Astrocyte of the spinal cord (primary cell): ENCODE measurements around the gene PDZD2.

Experiments
- DNase-seq: peaks from one replicate; pipeline ENCODE4 v3.0.0; 2011; ENCODE audit warnings: low read depth, low spot score
- H3K4me3 ChIP-seq: 2 replicates; pipeline ENCODE4 v1.5.1; 2011; ENCODE audit warnings: low read depth, mild to moderate bottlenecking, low read length, moderate library complexity
- in situ Hi-C: cut with HindIII; loops from 2 replicates; pipeline ENCODE4 v1.10.0; 2017; ENCODE audit warnings: low sequenced_read_pairs
- TF ChIP-seq, protein P1 (sequence below): IDR thresholded peaks from 2 replicates; pipeline ENCODE4 v1.5.1; 2012; ENCODE audit warnings: low read depth, mild to moderate bottlenecking, low read length, inconsistent platforms

Gene PDZD2

DNA sequence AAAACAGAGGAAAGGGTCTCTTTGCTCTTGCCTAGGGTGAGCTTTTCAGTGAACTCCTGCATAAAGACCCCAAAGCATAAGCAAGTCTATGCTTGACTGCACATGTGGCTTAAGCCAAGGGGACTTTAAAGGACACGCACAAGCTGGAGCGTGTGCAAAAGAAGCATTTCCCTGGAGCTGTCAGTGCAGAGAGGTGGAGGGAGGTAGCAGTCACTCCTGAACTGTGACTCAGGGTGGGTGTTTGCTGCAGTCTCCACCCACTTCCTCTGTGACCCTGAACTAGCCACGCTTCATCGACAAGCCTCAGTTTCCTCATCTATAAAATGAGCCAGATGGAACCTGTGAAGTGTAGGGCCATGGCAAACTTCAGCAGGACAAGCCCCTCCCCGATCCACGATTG, 72.4 kb downstream of the PDZD2 start:
- H3K4me3 ChIP-seq = no peak overlapping the region
- in situ Hi-C loops = no loop called here
- TF ChIP-seq, protein P1, sequence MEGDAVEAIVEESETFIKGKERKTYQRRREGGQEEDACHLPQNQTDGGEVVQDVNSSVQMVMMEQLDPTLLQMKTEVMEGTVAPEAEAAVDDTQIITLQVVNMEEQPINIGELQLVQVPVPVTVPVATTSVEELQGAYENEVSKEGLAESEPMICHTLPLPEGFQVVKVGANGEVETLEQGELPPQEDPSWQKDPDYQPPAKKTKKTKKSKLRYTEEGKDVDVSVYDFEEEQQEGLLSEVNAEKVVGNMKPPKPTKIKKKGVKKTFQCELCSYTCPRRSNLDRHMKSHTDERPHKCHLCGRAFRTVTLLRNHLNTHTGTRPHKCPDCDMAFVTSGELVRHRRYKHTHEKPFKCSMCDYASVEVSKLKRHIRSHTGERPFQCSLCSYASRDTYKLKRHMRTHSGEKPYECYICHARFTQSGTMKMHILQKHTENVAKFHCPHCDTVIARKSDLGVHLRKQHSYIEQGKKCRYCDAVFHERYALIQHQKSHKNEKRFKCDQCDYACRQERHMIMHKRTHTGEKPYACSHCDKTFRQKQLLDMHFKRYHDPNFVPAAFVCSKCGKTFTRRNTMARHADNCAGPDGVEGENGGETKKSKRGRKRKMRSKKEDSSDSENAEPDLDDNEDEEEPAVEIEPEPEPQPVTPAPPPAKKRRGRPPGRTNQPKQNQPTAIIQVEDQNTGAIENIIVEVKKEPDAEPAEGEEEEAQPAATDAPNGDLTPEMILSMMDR = no peak
- DNase-seq = no peak

DNA sequence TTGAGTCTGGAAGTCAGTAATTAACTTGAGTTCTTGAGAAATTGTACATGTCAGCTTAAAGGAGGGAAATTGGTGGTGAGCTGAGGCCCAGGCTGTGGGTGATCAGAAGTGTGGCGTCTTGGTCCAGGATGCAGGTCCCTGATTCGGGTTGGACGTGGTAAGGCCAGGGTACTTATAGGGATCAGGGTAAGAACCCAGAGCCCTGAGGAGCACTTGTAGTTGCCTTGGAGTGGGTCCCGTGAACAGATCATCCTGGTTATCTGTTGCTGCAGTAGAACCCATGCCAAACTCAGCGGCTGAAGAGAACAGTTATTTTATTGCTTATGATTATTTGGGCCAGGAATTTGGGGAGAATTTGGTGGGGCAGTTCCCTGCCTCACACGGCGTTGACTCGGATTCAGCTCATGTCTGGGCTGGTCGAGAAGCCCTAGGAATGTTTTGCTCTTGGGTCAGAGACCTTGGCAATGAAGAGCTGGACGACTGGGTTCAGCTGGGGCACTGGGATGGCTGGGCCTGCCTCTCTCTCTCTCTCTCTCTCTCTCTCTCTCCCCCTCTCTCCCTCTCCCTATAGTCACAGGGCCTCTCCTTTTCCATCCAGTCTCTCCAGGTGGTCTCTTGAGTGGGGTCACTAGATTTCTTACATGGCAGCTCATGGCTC, 73.1 kb downstream of the PDZD2 start:
- in situ Hi-C loops = no loop called here
- no peak overlapping the region for H3K4me3 ChIP-seq
- TF ChIP-seq, protein P1 = no peak
- DNase-seq = no peak

DNA sequence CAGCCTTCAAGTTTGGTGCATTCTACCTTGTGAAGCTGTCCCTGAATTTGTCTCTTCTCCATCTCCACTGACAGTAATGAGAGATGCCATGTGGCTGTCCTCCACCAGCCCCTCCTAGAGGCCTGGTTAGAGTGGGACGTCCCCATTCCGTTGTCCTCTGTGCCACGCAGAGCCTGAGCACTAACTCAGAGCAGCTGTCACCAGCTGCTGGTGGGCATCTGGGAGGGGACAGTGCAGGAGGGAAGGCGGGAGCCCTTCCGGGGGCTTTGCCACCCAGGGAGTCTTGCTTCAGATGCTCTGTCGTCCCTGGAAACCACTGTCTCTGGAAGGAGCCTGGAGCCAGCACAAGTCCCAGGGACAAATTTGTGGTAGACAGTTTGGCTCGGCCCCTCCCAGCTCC, 78.6 kb downstream of the PDZD2 start:
- in situ Hi-C loops = no loop called here
- no peak for DNase-seq
- TF ChIP-seq, protein P1 = no peak
- no peak overlapping the region for H3K4me3 ChIP-seq

DNA sequence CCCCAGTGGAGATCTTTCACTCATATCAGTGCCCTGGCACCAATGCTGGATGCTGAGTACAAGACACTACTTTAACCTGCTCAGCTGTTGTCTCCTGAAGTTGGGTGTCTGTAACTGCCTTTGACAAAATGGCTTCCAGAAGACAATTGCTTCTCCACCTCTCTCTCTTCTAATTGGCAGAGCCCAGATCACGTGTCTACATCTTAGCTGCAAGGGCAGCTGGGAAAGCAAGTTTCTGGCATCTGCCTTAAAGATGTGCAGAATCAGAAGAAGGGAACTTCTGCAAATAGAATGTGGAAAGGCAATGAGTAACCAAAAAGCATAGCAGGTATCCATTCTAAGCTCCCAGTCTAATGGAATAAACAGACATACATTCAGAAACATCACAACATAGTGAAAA, 81.1 kb downstream of the PDZD2 start:
- TF ChIP-seq, protein P1 = no peak
- in situ Hi-C loops = no loop called here
- H3K4me3 ChIP-seq = no peak overlapping the region
- DNase-seq = no peak

DNA sequence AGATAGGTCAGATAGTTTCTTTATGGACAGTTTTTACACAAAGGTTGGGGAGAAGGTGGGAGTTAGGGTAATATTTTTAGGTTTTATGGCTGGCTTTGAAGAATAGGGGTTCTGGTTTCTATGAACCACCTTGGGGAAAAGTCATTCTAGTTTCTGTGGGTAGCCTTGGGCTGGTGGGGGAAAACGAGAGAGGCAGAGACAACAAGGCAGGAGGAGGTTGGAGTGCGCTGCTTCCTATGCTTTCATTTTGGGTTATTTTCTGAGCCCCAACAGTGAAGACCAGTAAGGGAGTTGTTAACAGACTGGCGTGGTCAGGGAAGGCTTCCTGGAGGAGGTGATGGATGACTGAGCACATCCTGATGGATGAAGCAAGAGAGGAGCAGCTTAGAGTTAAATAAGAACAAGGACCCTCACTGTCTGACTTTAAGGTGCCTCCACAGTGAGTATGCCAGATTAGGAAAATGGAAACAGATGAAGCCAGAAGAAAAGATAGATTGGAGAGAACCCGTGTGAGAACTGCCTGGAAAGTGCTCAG, 81.9 kb downstream of the PDZD2 start:
- DNase-seq = no peak
- in situ Hi-C loops = no loop called here
- TF ChIP-seq, protein P1 = no peak
- no peak overlapping the region for H3K4me3 ChIP-seq

DNA sequence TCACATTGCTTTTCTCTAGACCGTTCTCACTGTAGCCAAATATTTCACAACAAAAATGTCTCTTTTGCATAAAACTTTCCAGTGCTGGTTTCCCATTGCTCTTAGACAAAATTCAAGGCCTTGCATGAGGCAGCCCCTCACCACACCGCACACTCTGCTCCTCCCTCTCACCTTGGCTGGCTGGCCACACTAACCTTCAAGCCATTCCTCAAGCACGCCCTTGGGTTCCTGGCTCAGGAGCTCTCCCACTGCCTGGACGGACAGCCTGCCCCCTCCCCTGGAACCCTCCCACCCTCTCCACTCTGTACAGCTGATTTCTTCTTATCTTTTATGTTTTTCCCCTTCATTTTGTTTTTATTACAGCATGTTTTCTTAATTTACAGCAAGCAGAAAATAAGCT, 83.2 kb downstream of the PDZD2 start:
- DNase-seq = no peak
- H3K4me3 ChIP-seq = no peak overlapping the region
- TF ChIP-seq, protein P1 = no peak
- in situ Hi-C loops = no loop called here
